RWPE2 (cell line): Measurements from ENCODE around the gene PLCL1.

ENCODE experiments used
- ATAC-seq: fragments of 200-7000 bp; cut with Tn5 transposase; 3 replicates; pipeline ENCODE4 v1.9.1; 2021; ENCODE audit warnings: low read depth
- DNase-seq: peaks from one replicate; pipeline ENCODE4 v3.0.0-alpha.2; 2020; ENCODE audit warnings: low spot score
- H3K27ac ChIP-seq: fragments of 450-650 bp; 2 replicates; pipeline ENCODE4 v1.5.1; 2017; ENCODE audit warnings: mild to moderate bottlenecking; ENCODE audit not compliant: poor library complexity, severe bottlenecking
- H3K27me3 ChIP-seq: fragments of 250-450 bp; sonication (Bioruptor Pico); 2 replicates; pipeline ENCODE4 v1.5.1; 2021; ENCODE audit warnings: mild to moderate bottlenecking, moderate library complexity; ENCODE audit not compliant: insufficient read depth, poor library complexity, severe bottlenecking
- H3K36me3 ChIP-seq: fragments of 250-450 bp; sonication (Bioruptor Pico); 2 replicates; pipeline ENCODE4 v1.5.1; 2020; ENCODE audit warnings: low read depth, mild to moderate bottlenecking, moderate library complexity
- H3K4me1 ChIP-seq: fragments of 250-450 bp; sonication (Bioruptor Pico); 2 replicates; pipeline ENCODE4 v1.5.1; 2021; ENCODE audit warnings: mild to moderate bottlenecking, moderate library complexity; ENCODE audit not compliant: insufficient read depth, poor library complexity, severe bottlenecking
- H3K4me3 ChIP-seq: fragments of 250-450 bp; sonication (Bioruptor Pico); 2 replicates; pipeline ENCODE4 v1.5.1; 2021; ENCODE audit warnings: mild to moderate bottlenecking, moderate library complexity; ENCODE audit not compliant: severe bottlenecking
- H3K9me3 ChIP-seq: fragments of 250-450 bp; sonication (Bioruptor Pico); 2 replicates; pipeline ENCODE4 v1.5.1; 2021; ENCODE audit warnings: mild to moderate bottlenecking, moderate library complexity; ENCODE audit not compliant: severe bottlenecking
- CTCF ChIP-seq: fragments of 450-650 bp; IDR thresholded peaks from one replicate; pipeline ENCODE4 v1.5.1; 2017; ENCODE audit warnings: mild to moderate bottlenecking, moderate library complexity; ENCODE audit not compliant: poor library complexity, severe bottlenecking

The PLCL1 gene

GRCh38 chr2:197914778-197915177 is 110.4 kb downstream of the PLCL1 start:
- ATAC-seq = 0 out of 3 replicates have a peak, but pooled peaks have one; percentile 33
- no peak for DNase-seq

GRCh38 chr2:197915548-197916265 is 111.3 kb downstream of the PLCL1 start:
- DNase-seq = no peak
- no peak overlapping the region for H3K27ac ChIP-seq
- H3K27me3 ChIP-seq = no peaks in the 10 kb centered on the region
- H3K4me3 ChIP-seq = no peak overlapping the region
- no peak for TF ChIP-seq CTCF
- no peaks in the 10 kb centered on the region for H3K9me3 ChIP-seq
- 0 out of 3 replicates have a peak, but pooled peaks have one; percentile 35 for ATAC-seq
- H3K4me1 ChIP-seq = no peaks in the 10 kb centered on the region
- no peaks in the 10 kb centered on the region for H3K36me3 ChIP-seq

More at GRCh38 chr2:197914778-197915177, 110.4 kb downstream of the PLCL1 start:
- Histone ChIP-seq H3K4me1 (no peaks in the 10 kb centered on the region), H3K27me3 (no peaks in the 10 kb centered on the region), H3K4me3 (no peak overlapping the region), H3K36me3 (no peaks in the 10 kb centered on the region), H3K9me3 (no peaks in the 10 kb centered on the region), H3K27ac (no peak overlapping the region)
- no peak for TF ChIP-seq CTCF

GRCh38 chr2:197919487-197919886 is 115.1 kb downstream of the PLCL1 start:
- Histone ChIP-seq H3K27me3 (no peaks in the 10 kb centered on the region), H3K4me3 (no peak overlapping the region), H3K27ac (no peak overlapping the region), H3K36me3 (no peaks in the 10 kb centered on the region), H3K4me1 (no peaks in the 10 kb centered on the region), H3K9me3 (no peaks in the 10 kb centered on the region)
- ATAC-seq = no peak
- no peak for DNase-seq
- no peak for TF ChIP-seq CTCF

GRCh38 chr2:197920088-197920487 is 115.7 kb downstream of the PLCL1 start:
- Histone ChIP-seq H3K4me3 (no peak overlapping the region), H3K27me3 (no peaks in the 10 kb centered on the region), H3K27ac (no peak overlapping the region), H3K4me1 (no peaks in the 10 kb centered on the region), H3K9me3 (no peaks in the 10 kb centered on the region), H3K36me3 (no peaks in the 10 kb centered on the region)
- no peak for TF ChIP-seq CTCF
- ATAC-seq (no peak), DNase-seq (no peak)

GRCh38 chr2:197920592-197921201 is 116.3 kb downstream of the PLCL1 start:
- no peaks in the 10 kb centered on the region for H3K4me1 ChIP-seq
- ATAC-seq (no peak), DNase-seq (no peak)
- H3K9me3 ChIP-seq = no peaks in the 10 kb centered on the region
- no peaks in the 10 kb centered on the region for H3K36me3 ChIP-seq
- TF ChIP-seq CTCF = no peak
- H3K27ac ChIP-seq = no peak overlapping the region
- H3K27me3 ChIP-seq = no peaks in the 10 kb centered on the region
- H3K4me3 ChIP-seq = no peak overlapping the region
